HCT116 (cell line): Measurements from ENCODE around the gene METTL24. TPM values are rescaled to one million over a fixed set of nuclear protein-coding genes. Genes with fewer than 3 reads are reported as not detected.

Experiments used
- ATAC-seq: fragments of 200-7000 bp; cut with Tn5 transposase; 2 replicates; pipeline ENCODE4 v1.9.1; 2020; ENCODE audit warnings: mild to moderate bottlenecking, moderate library complexity
- BruUV-seq: library from RNA; stranded (reverse); fragments of 400-500 nt; replicated peaks from 2 replicates; lab custom pipeline; 2021; lab: Mats Ljungman, UMichigan
- CTCF ChIA-PET: fragments of 300-600 bp; sonication (Branson Sonifier 250); formaldehyde crosslinking; loops from one replicate; lab custom pipeline; 2021; ENCODE audit warnings: antibody characterized with exemption; lab: Charles Lee
- POLR2A ChIA-PET: fragments of 300-600, 350-600 bp; sonication (Branson Sonifier 250); formaldehyde crosslinking; loops from one replicate; lab custom pipeline; 2021; ENCODE audit warnings: antibody characterized with exemption; lab: Charles Lee
- RAD21 ChIA-PET, 2 experiments: fragments of 300-600 bp; sonication (Branson Sonifier 250); formaldehyde crosslinking; loops; one replicate each; lab custom pipeline; 2023; ENCODE audit warnings: low total read pairs in 2 of 2; ENCODE audit not compliant: uncharacterized antibody in 2 of 2, unreplicated experiment in 2 of 2, low non-redundant PET in 1 of 2; lab: Charles Lee
- DNase-seq: peaks from one replicate; pipeline ENCODE4 v3.0.0-alpha.2; 2010; ENCODE audit warnings: low read depth, low spot score
- H2AFZ ChIP-seq: fragments of 200-600 bp; shearing (Covaris generic), sonication (generic); 2 replicates; pipeline ENCODE4 v1.6.1; 2017; ENCODE audit warnings: low read depth, mixed run types, mixed read lengths, antibody characterized with exemption, low read length; ENCODE audit not compliant: poor library complexity, severe bottlenecking
- H3K27ac ChIP-seq: 2 replicates; pipeline ENCODE4 v1.5.1; 2012; ENCODE audit warnings: low read depth, low read length
- H3K27me3 ChIP-seq: fragments of 200-600 bp; sonication (generic); 2 replicates; pipeline ENCODE4 v1.6.1; 2016; ENCODE audit warnings: mixed run types, low read length, mixed read lengths; ENCODE audit not compliant: insufficient read depth
- H3K36me3 ChIP-seq, 2 experiments: fragments of 200-500 bp in 1 of 2; fragments of 200-600 bp in 1 of 2; sonication (Bioruptor generic) in 1 of 2; sonication (generic) in 1 of 2; 2 replicates each; pipeline versions ENCODE4 v1.5.1 to v1.6.1; 2014 to 2016; ENCODE audit warnings: low read length in 2 of 2, inconsistent platforms in 1 of 2, mixed read lengths in 1 of 2, mixed run types in 1 of 2; ENCODE audit not compliant: insufficient read depth in 2 of 2, control insufficient read depth in 1 of 2
- H3K4me1 ChIP-seq, 2 experiments: fragments of 200-600 bp in 1 of 2; sonication (generic) in 1 of 2; 2 replicates each; pipeline versions ENCODE4 v1.5.1 to v1.6.1; 2012 to 2017; ENCODE audit warnings: low read length in 2 of 2, inconsistent platforms in 1 of 2, mild to moderate bottlenecking in 1 of 2, mixed read lengths in 1 of 2, mixed run types in 1 of 2, moderate library complexity in 1 of 2; ENCODE audit not compliant: insufficient read depth in 2 of 2, control insufficient read depth in 1 of 2
- H3K4me2 ChIP-seq: fragments of 200-600 bp; sonication (generic); 2 replicates; pipeline ENCODE4 v1.6.1; 2017; ENCODE audit warnings: mixed run types, low read length, mixed read lengths
- H3K4me3 ChIP-seq, 2 experiments: fragments of 200-600 bp in 1 of 2; sonication (generic) in 1 of 2; replicated peaks in 1 of 2; 2 replicates each; pipeline ENCODE4 v1.5.1; 2011 to 2016; ENCODE audit warnings: low read length in 2 of 2, control low read depth in 1 of 2, low read depth in 1 of 2, mild to moderate bottlenecking in 1 of 2, mixed read lengths in 1 of 2, mixed run types in 1 of 2
- H3K79me2 ChIP-seq: fragments of 200-600 bp; sonication (generic); 2 replicates; pipeline ENCODE4 v1.6.1; 2017; ENCODE audit warnings: mild to moderate bottlenecking, mixed run types, low read length, moderate library complexity, mixed read lengths; ENCODE audit not compliant: insufficient read depth
- H3K9ac ChIP-seq: fragments of 200-600 bp; sonication (generic); 2 replicates; pipeline ENCODE4 v1.6.1; 2016; ENCODE audit warnings: low read length, mixed read lengths
- H3K9me2 ChIP-seq: fragments of 200-600 bp; sonication (generic), shearing (Covaris generic); 2 replicates; pipeline ENCODE4 v1.6.1; 2017; ENCODE audit warnings: mixed run types, mild to moderate bottlenecking, moderate library complexity; ENCODE audit not compliant: insufficient read depth
- H3K9me3 ChIP-seq, 2 experiments: fragments of 200-500 bp in 1 of 2; fragments of 200-600 bp in 1 of 2; sonication (Bioruptor generic) in 1 of 2; sonication (generic) in 1 of 2; 2 replicates each; pipeline ENCODE4 v1.6.1; 2014 to 2017; ENCODE audit warnings: low read length in 2 of 2, mixed read lengths in 2 of 2, inconsistent platforms in 1 of 2, low read depth in 1 of 2, mild to moderate bottlenecking in 1 of 2, mixed run types in 1 of 2, moderate library complexity in 1 of 2; ENCODE audit not compliant: control insufficient read depth in 1 of 2, insufficient read depth in 1 of 2
- H4K20me1 ChIP-seq: fragments of 200-600 bp; sonication (generic), shearing (Covaris generic); 2 replicates; pipeline ENCODE4 v1.6.1; 2017; ENCODE audit warnings: mixed run types, mild to moderate bottlenecking, moderate library complexity; ENCODE audit not compliant: insufficient read depth
- CBX3 ChIP-seq: IDR thresholded peaks from 2 replicates; pipeline ENCODE4 v1.6.1; 2012; ENCODE audit warnings: low read depth
- CEBPB ChIP-seq: IDR thresholded peaks from 2 replicates; pipeline ENCODE4 v1.6.1; 2012; ENCODE audit warnings: low read depth
- EGR1 ChIP-seq: IDR thresholded peaks from 2 replicates; pipeline ENCODE4 v1.6.1; 2012; ENCODE audit warnings: low read depth
- EZH2 ChIP-seq: fragments of 200-600 bp; sonication (generic); IDR thresholded peaks from 2 replicates; pipeline ENCODE4 v1.6.1; 2017; ENCODE audit warnings: antibody characterized with exemption, mixed run types
- EZH2phosphoT487 ChIP-seq: fragments of 200-600 bp; IDR thresholded peaks from 2 replicates; pipeline ENCODE4 v1.6.1; 2018; ENCODE audit warnings: antibody characterized with exemption, borderline replicate concordance
- FOSL1 ChIP-seq: IDR thresholded peaks from 2 replicates; pipeline ENCODE4 v1.6.1; 2012; ENCODE audit warnings: low read depth
- POLR2A ChIP-seq: IDR thresholded peaks from 2 replicates; pipeline ENCODE4 v1.7.0; 2011; ENCODE audit warnings: borderline replicate concordance; ENCODE audit not compliant: insufficient read depth, insufficient read length; ENCODE audit errors: extremely low read depth
- POLR2AphosphoS5 ChIP-seq: IDR thresholded peaks from 2 replicates; pipeline ENCODE4 v1.6.1; 2011; ENCODE audit warnings: mild to moderate bottlenecking, low read depth, low read length, moderate library complexity
- RAD21 ChIP-seq: IDR thresholded peaks from 2 replicates; pipeline ENCODE4 v1.6.1; 2012; ENCODE audit warnings: low read depth, mild to moderate bottlenecking
- SIN3A ChIP-seq: IDR thresholded peaks from 2 replicates; pipeline ENCODE4 v1.6.1; 2012; ENCODE audit warnings: low read depth
- SRF ChIP-seq: IDR thresholded peaks from 2 replicates; pipeline ENCODE4 v1.6.1; 2012; ENCODE audit warnings: low read depth
- TCF7L2 ChIP-seq: IDR thresholded peaks from 2 replicates; pipeline ENCODE4 v1.7.0; 2011; ENCODE audit warnings: borderline replicate concordance, inconsistent platforms; ENCODE audit not compliant: insufficient read depth, insufficient read length; ENCODE audit errors: extremely low read depth
- ZFX ChIP-seq: fragments of 450-650 bp; IDR thresholded peaks from 2 replicates; pipeline ENCODE4 v1.6.1; 2017
- intact Hi-C: fragments of 100-400 bp; cut with micrococcal nuclease; formaldehyde crosslinking; loops from 2 replicates; pipeline ENCODE4 v1.10.0; 2022
- total RNA-seq: library from RNA; stranded (reverse); gene quantifications from one replicate; pipeline ENCODE4 v1.2.1, GENCODE V29; 2021; ENCODE audit not compliant: unreplicated experiment
- TF ChIP-seq, protein P1 (sequence below): IDR thresholded peaks from 2 replicates; pipeline ENCODE4 v1.6.1; 2012; ENCODE audit warnings: low read depth
- TF ChIP-seq, protein P2 (sequence below): IDR thresholded peaks from 2 replicates; pipeline ENCODE4 v1.6.1; 2012
- TF ChIP-seq, protein P3 (sequence below): IDR thresholded peaks from 2 replicates; pipeline ENCODE4 v1.6.1; 2012
- TF ChIP-seq, protein P4 (sequence below): IDR thresholded peaks from 2 replicates; pipeline ENCODE4 v1.6.1; 2011; ENCODE audit warnings: mild to moderate bottlenecking, low read length, moderate library complexity; ENCODE audit not compliant: insufficient replicate concordance; ENCODE audit errors: extremely low read depth

Gene METTL24
- total RNA-seq, 1 experiment from 2014 or later, result not detected

DNA sequence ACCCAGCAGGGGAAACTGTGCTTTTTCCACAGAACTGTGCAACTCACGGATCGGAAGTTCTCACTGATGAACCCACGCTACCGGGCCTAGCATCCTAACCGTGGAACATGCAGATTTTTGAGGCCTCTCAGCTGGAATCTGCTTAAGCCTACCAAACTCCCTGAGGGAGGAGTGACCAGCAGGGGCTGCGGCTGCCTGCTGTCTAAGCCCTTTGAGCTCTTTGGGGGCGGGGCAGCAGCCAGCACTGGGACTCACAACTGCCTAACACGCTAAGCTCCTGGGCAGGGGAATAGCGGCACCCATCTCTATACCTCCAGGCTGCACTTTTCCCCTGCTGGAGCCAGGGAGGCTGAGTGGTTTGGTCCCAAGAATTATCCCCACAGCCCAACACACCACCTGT is 20.4 kb upstream of the METTL24 start:
- intact Hi-C loops, result no loop called here

More for the DNA sequence above, 20.4 kb upstream of the METTL24 start:
- H3K9me3 ChIP-seq, result no peaks in the 10 kb centered on the region
- CTCF ChIA-PET, result no interaction called here
- H3K4me3 ChIP-seq, result no peak overlapping the region
- TF ChIP-seq, protein P1, sequence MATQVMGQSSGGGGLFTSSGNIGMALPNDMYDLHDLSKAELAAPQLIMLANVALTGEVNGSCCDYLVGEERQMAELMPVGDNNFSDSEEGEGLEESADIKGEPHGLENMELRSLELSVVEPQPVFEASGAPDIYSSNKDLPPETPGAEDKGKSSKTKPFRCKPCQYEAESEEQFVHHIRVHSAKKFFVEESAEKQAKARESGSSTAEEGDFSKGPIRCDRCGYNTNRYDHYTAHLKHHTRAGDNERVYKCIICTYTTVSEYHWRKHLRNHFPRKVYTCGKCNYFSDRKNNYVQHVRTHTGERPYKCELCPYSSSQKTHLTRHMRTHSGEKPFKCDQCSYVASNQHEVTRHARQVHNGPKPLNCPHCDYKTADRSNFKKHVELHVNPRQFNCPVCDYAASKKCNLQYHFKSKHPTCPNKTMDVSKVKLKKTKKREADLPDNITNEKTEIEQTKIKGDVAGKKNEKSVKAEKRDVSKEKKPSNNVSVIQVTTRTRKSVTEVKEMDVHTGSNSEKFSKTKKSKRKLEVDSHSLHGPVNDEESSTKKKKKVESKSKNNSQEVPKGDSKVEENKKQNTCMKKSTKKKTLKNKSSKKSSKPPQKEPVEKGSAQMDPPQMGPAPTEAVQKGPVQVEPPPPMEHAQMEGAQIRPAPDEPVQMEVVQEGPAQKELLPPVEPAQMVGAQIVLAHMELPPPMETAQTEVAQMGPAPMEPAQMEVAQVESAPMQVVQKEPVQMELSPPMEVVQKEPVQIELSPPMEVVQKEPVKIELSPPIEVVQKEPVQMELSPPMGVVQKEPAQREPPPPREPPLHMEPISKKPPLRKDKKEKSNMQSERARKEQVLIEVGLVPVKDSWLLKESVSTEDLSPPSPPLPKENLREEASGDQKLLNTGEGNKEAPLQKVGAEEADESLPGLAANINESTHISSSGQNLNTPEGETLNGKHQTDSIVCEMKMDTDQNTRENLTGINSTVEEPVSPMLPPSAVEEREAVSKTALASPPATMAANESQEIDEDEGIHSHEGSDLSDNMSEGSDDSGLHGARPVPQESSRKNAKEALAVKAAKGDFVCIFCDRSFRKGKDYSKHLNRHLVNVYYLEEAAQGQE, result no peak
- TF ChIP-seq, protein P2, sequence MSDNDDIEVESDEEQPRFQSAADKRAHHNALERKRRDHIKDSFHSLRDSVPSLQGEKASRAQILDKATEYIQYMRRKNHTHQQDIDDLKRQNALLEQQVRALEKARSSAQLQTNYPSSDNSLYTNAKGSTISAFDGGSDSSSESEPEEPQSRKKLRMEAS, result no peak
- TF ChIP-seq FOSL1 (no peak), SRF (no peak), EGR1 (no peak), ZFX (no peak), POLR2AphosphoS5 (no peak), RAD21 (no peak), EZH2 (no peak), EZH2phosphoT487 (no peak), POLR2A (no peak), SIN3A (no peak), TCF7L2 (no peak), CBX3 (no peak), CEBPB (no peak)
- TF ChIP-seq, protein P3, sequence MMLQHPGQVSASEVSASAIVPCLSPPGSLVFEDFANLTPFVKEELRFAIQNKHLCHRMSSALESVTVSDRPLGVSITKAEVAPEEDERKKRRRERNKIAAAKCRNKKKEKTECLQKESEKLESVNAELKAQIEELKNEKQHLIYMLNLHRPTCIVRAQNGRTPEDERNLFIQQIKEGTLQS, result no peak
- TF ChIP-seq, protein P4, sequence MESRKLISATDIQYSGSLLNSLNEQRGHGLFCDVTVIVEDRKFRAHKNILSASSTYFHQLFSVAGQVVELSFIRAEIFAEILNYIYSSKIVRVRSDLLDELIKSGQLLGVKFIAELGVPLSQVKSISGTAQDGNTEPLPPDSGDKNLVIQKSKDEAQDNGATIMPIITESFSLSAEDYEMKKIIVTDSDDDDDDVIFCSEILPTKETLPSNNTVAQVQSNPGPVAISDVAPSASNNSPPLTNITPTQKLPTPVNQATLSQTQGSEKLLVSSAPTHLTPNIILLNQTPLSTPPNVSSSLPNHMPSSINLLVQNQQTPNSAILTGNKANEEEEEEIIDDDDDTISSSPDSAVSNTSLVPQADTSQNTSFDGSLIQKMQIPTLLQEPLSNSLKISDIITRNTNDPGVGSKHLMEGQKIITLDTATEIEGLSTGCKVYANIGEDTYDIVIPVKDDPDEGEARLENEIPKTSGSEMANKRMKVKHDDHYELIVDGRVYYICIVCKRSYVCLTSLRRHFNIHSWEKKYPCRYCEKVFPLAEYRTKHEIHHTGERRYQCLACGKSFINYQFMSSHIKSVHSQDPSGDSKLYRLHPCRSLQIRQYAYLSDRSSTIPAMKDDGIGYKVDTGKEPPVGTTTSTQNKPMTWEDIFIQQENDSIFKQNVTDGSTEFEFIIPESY, result no peak
- no peak for ATAC-seq
- no peak for DNase-seq
- H3K9ac ChIP-seq, result no peak overlapping the region
- no peaks in the 10 kb centered on the region for H3K9me2 ChIP-seq
- H3K4me2 ChIP-seq, result no peak overlapping the region
- RAD21 ChIA-PET, result no interaction called here
- H3K4me1 ChIP-seq, result no peaks in the 10 kb centered on the region
- no peak overlapping the region for H3K27ac ChIP-seq
- no peak overlapping the region for H2AFZ ChIP-seq
- POLR2A ChIA-PET, result no interaction called here
- H3K79me2 ChIP-seq, result no peaks in the 10 kb centered on the region
- no peaks in the 10 kb centered on the region for H3K27me3 ChIP-seq
- no peaks in the 10 kb centered on the region for H4K20me1 ChIP-seq
- BruUV-seq, result no TSS peak
- H3K36me3 ChIP-seq, result no peaks in the 10 kb centered on the region
